Ishikawa (cell line): ENCODE measurements around the gene SNTG2.

Experiments
- CEBPB ChIP-seq: IDR thresholded peaks from 2 replicates; pipeline ENCODE4 v1.6.1; 2012
- CREB1 ChIP-seq: IDR thresholded peaks from 2 replicates; pipeline ENCODE4 v1.6.1; 2012; ENCODE audit warnings: low read depth
- EGR1 ChIP-seq: IDR thresholded peaks from 2 replicates; pipeline ENCODE4 v1.6.1; 2012
- EP300 ChIP-seq: IDR thresholded peaks from 2 replicates; pipeline ENCODE4 v1.6.1; 2012; ENCODE audit warnings: borderline replicate concordance
- FOXM1 ChIP-seq: IDR thresholded peaks from 2 replicates; pipeline ENCODE4 v1.6.1; 2012; ENCODE audit warnings: low read depth, borderline replicate concordance
- NFIC ChIP-seq: IDR thresholded peaks from 2 replicates; pipeline ENCODE4 v1.6.1; 2012
- RAD21 ChIP-seq: IDR thresholded peaks from 2 replicates; pipeline ENCODE4 v1.6.1; 2012; ENCODE audit warnings: low read depth
- TAF1 ChIP-seq: IDR thresholded peaks from 2 replicates; pipeline ENCODE4 v1.6.1; 2012; ENCODE audit warnings: low read depth, mild to moderate bottlenecking
- TCF12 ChIP-seq: IDR thresholded peaks from 2 replicates; pipeline ENCODE4 v1.6.1; 2012; ENCODE audit warnings: low read depth
- TEAD4 ChIP-seq: IDR thresholded peaks from 2 replicates; pipeline ENCODE4 v1.6.1; 2012
- YY1 ChIP-seq: IDR thresholded peaks from 2 replicates; pipeline ENCODE4 v1.6.1; 2012; ENCODE audit warnings: low read depth
- ZBTB7A ChIP-seq: IDR thresholded peaks from 2 replicates; pipeline ENCODE4 v1.6.1; 2012; ENCODE audit warnings: low read depth
- TF ChIP-seq, protein P1 (sequence below): IDR thresholded peaks from 2 replicates; pipeline ENCODE4 v1.6.1; 2012; ENCODE audit warnings: low read depth, mild to moderate bottlenecking
- TF ChIP-seq, protein P2 (sequence below): IDR thresholded peaks from 2 replicates; pipeline ENCODE4 v1.6.1; 2012
- TF ChIP-seq, protein P3 (sequence below): IDR thresholded peaks from 2 replicates; pipeline ENCODE4 v1.6.1; 2012

SNTG2 gene

DNA sequence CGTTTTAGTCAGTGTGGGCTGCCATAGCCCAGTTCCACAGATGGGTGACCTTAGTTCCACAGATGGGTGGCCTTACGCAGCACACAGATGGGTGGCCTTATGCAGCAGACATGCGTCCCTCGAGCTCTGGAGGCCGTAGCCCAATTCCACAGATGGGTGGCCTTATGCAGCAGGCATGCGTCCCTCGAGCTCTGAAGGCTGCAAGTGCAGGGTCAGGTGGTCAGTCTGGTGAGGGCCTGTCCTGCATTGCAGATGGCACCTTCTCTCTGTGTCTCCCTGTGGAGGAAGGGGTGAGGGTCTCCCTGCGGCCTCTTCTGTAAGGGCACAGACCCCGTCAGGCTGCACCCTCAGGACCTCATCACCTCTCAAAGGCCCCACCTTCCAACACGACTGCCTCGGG is 273.1 kb downstream of the SNTG2 start:
- no peak for TF ChIP-seq NFIC
- no peak for TF ChIP-seq EGR1
- no peak for TF ChIP-seq FOXM1
- TF ChIP-seq CEBPB = no peak
- TF ChIP-seq TAF1 = no peak
- no peak for TF ChIP-seq ZBTB7A
- TF ChIP-seq, protein P1, sequence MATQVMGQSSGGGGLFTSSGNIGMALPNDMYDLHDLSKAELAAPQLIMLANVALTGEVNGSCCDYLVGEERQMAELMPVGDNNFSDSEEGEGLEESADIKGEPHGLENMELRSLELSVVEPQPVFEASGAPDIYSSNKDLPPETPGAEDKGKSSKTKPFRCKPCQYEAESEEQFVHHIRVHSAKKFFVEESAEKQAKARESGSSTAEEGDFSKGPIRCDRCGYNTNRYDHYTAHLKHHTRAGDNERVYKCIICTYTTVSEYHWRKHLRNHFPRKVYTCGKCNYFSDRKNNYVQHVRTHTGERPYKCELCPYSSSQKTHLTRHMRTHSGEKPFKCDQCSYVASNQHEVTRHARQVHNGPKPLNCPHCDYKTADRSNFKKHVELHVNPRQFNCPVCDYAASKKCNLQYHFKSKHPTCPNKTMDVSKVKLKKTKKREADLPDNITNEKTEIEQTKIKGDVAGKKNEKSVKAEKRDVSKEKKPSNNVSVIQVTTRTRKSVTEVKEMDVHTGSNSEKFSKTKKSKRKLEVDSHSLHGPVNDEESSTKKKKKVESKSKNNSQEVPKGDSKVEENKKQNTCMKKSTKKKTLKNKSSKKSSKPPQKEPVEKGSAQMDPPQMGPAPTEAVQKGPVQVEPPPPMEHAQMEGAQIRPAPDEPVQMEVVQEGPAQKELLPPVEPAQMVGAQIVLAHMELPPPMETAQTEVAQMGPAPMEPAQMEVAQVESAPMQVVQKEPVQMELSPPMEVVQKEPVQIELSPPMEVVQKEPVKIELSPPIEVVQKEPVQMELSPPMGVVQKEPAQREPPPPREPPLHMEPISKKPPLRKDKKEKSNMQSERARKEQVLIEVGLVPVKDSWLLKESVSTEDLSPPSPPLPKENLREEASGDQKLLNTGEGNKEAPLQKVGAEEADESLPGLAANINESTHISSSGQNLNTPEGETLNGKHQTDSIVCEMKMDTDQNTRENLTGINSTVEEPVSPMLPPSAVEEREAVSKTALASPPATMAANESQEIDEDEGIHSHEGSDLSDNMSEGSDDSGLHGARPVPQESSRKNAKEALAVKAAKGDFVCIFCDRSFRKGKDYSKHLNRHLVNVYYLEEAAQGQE = no peak
- TF ChIP-seq, protein P2, sequence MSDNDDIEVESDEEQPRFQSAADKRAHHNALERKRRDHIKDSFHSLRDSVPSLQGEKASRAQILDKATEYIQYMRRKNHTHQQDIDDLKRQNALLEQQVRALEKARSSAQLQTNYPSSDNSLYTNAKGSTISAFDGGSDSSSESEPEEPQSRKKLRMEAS = no peak
- no peak for TF ChIP-seq TCF12
- TF ChIP-seq RAD21 = no peak

DNA sequence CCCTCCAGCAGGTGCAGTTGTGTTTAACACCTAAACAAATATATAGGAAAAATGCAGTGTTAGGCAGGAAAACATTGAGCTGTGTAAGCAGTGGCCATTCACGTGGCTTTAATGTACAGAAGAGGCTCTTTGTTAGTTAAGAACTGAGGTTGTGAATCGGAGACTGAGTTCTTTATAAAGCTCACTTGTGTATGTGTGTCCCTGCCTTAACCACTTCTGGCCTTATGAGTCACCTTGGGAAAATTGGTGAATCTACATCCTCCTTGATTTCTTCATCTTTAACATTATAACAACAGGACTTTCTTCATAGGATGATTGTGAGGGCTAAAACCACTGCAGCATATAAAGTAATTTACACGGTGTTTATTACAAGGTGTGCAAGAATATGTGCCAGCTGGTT is 274.3 kb downstream of the SNTG2 start:
- TF ChIP-seq TAF1 (no peak), YY1 (no peak), EGR1 (no peak), TEAD4 (no peak), TCF12 (no peak), CEBPB (no peak), RAD21 (no peak), ZBTB7A (no peak), CREB1 (no peak), NFIC (no peak)
- TF ChIP-seq, protein P1 = no peak
- TF ChIP-seq, protein P3, sequence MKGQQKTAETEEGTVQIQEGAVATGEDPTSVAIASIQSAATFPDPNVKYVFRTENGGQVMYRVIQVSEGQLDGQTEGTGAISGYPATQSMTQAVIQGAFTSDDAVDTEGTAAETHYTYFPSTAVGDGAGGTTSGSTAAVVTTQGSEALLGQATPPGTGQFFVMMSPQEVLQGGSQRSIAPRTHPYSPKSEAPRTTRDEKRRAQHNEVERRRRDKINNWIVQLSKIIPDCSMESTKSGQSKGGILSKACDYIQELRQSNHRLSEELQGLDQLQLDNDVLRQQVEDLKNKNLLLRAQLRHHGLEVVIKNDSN = no peak

DNA sequence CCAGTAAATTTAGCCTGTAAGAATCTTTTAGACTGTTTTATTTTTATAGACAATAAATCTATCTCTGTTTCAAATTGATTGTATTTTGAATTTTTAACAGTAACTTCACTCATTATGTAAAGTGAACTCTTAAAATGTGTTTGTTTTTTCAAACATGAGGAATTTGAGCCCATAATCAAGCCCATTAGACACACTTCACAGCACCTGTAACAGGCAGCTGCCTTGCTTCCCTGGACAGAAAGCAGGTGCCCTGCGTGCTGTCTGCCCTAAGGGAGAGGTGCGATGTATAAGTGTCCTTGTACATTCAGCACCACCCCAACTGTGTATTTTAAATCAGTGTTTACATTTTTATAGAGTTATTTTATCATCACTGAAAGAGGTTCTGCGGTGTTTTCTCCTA is 276.1 kb downstream of the SNTG2 start:
- no peak for TF ChIP-seq FOXM1

DNA sequence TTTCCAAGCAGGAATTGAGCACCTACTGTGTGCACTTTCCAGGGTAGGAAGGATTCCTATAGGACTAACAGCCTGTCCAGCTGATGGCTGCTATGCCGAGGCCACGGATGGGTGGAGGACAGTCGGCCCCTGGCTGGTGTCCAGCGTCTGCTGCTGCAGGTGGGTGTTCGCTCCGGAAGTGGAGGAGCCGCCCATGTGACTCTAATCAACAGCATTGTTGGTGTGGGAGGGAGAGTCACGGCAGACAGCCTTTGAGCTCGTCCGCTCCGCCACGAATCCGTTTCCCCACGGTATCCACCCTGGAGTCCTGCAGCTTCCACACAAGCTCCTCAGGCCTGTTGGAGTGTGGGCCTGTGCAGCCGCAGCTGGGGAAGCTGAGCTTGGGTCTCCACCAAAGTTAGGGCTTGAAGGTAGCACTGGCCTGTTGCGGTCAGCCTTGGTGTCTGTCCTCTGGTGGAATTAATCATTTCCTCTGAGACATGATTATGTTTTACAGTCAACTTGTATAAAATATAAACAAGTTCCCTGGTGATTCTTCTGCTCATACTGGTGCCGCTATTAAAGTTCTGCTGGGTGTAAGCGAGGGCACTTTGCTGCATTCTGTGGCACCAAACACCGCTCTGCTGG is 276.7 kb downstream of the SNTG2 start:
- no peak for TF ChIP-seq EGR1
- TF ChIP-seq, protein P3 = no peak
- no peak for TF ChIP-seq TEAD4
- no peak for TF ChIP-seq TCF12
- TF ChIP-seq NFIC = no peak
- TF ChIP-seq RAD21 = no peak
- TF ChIP-seq YY1 = no peak
- no peak for TF ChIP-seq EP300
- TF ChIP-seq FOXM1 = no peak
- TF ChIP-seq, protein P1 = no peak
- TF ChIP-seq TAF1 = no peak

DNA sequence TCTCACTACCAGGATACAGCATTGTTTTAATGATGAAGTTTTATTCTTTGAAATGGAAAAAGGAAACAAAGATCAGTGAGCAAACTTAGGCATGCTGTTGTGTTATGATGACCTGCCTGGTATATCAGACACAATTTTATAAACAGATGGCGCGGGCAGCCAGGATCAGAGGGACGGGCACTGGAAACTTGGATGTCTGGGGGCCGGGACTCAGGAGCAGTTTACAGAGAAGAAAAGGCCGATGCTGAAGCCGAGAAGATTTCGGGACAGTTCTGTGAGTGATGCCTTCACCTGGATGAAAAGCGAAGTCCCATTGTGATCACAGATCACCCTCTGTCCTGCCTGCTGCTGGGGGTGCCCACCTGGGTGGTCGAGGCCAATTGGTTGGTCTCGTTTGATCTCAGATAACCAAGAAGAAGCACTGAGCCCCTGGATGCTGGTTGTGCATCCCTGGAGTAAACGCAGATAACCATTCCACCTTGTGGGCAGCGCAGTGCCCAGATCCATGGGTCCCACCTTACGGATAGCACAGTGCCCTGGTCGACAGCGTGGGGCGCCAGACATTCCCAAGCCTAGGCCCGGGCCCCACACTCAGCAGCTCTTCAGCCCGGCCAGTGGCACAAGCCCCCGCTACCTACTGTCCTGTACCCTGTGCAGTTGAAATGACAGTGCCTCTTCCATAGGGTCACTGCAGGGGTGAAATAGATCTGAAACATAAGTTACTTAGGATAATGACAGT is 279.7 kb downstream of the SNTG2 start:
- TF ChIP-seq NFIC (no peak), FOXM1 (no peak), TAF1 (no peak), EGR1 (no peak), RAD21 (no peak), TEAD4 (no peak), CEBPB (no peak), YY1 (no peak)
